B cell (primary cell): Measurements from ENCODE around the gene POFUT1. TPM values are rescaled to one million over a fixed set of nuclear protein-coding genes. Genes with fewer than 3 reads are reported as not detected.
"Not testable (repeated sequence)": the region's sequence is repeated elsewhere in the genome, so short reads cannot be mapped to it uniquely, and the experiment has no call there.

Source experiments
- ATAC-seq: fragments of 200-7000 bp; cut with Tn5 transposase; one replicate; pipeline ENCODE4 v1.10.0; 2021; ENCODE audit warnings: low read depth, mild to moderate bottlenecking, moderate number of reproducible peaks, moderate library complexity
- CTCF ChIA-PET: fragments of 350-600 bp; sonication (Branson Sonifier 250); formaldehyde crosslinking; loops from one replicate; lab custom pipeline; 2021; ENCODE audit warnings: antibody characterized with exemption, inconsistent platforms; lab: Charles Lee
- POLR2A ChIA-PET: fragments of 350-600 bp; sonication (Branson Sonifier 250); formaldehyde crosslinking; loops from one replicate; lab custom pipeline; 2021; ENCODE audit warnings: antibody characterized with exemption; lab: Charles Lee
- DNase-seq: peaks from one replicate; pipeline ENCODE4 v3.0.0; 2013
- H2AFZ ChIP-seq: 2 replicates; pipeline ENCODE4 v1.6.1; 2012; ENCODE audit warnings: mild to moderate bottlenecking, low read depth, low read length; ENCODE audit not compliant: insufficient read depth, poor library complexity, severe bottlenecking
- H3K27ac ChIP-seq, 2 donors: 1 replicate in 1 of 2; 2 replicates in 1 of 2; pipeline ENCODE4 v1.5.1; 2012 to 2013; ENCODE audit warnings: low read length in 2 of 2, mild to moderate bottlenecking in 2 of 2, moderate library complexity in 1 of 2
- H3K27me3 ChIP-seq, 4 experiments: fragments of 200-600 bp in 1 of 4; sonication (generic) in 1 of 4; replicated peaks in 1 of 4; 1 replicate in 2 of 4; 2 replicates in 2 of 4; pipeline versions ENCODE4 v1.6.1 to v1.7.0; 2013 to 2016; ENCODE audit warnings: low read length in 3 of 4, mild to moderate bottlenecking in 2 of 4, mixed read lengths in 1 of 4, moderate library complexity in 1 of 4; ENCODE audit not compliant: insufficient read depth in 4 of 4, control insufficient read depth in 3 of 4; ENCODE audit errors: control extremely low read depth in 1 of 4
- H3K36me3 ChIP-seq, 2 experiments: replicated peaks in 1 of 2; 1 replicate in 1 of 2; 2 replicates in 1 of 2; pipeline versions ENCODE4 v1.6.1 to v1.7.1; 2013; ENCODE audit warnings: low read length in 1 of 2; ENCODE audit not compliant: insufficient read depth in 2 of 2, control insufficient read depth in 1 of 2; ENCODE audit errors: control extremely low read depth in 1 of 2, extremely low read depth in 1 of 2
- H3K4me1 ChIP-seq, 2 donors: fragments of 200-600 bp in 1 of 2; sonication (generic) in 1 of 2; 1 replicate in 1 of 2; 2 replicates in 1 of 2; pipeline versions ENCODE4 v1.5.1 to v1.6.1; 2013 to 2017; ENCODE audit warnings: low read length in 2 of 2; ENCODE audit not compliant: control insufficient read depth in 2 of 2, insufficient read depth in 2 of 2
- H3K4me2 ChIP-seq: replicated peaks from 2 replicates; pipeline ENCODE3; 2012; ENCODE audit warnings: mild to moderate bottlenecking, low read depth, low read length; ENCODE audit not compliant: poor library complexity, severe bottlenecking
- H3K4me3 ChIP-seq, 5 experiments: fragments of 200-600 bp in 1 of 5; sonication (generic) in 1 of 5; 1 replicate in 3 of 5; 2 replicates in 2 of 5; pipeline versions ENCODE4 v1.5.1 to v1.7.0; 2011 to 2016; ENCODE audit warnings: low read length in 4 of 5, mild to moderate bottlenecking in 4 of 5, low read depth in 2 of 5, control low read depth in 1 of 5, moderate library complexity in 1 of 5; ENCODE audit not compliant: insufficient read depth in 1 of 5; ENCODE audit errors: control extremely low read depth in 1 of 5, extremely low read depth in 1 of 5
- H3K79me2 ChIP-seq: fragments of 200-600 bp; sonication (generic); one replicate; pipeline ENCODE4 v1.6.0; 2016; ENCODE audit warnings: low read length; ENCODE audit not compliant: control insufficient read depth, insufficient read depth
- H3K9ac ChIP-seq: fragments of 200-600 bp; sonication (generic); 2 replicates; pipeline ENCODE4 v1.6.1; 2017; ENCODE audit warnings: mild to moderate bottlenecking, low read length, moderate library complexity
- H3K9me3 ChIP-seq, 3 donors: one replicate each; pipeline versions ENCODE4 v1.6.1 to v1.7.1; 2013; ENCODE audit warnings: low read length in 2 of 3; ENCODE audit not compliant: control insufficient read depth in 2 of 3, insufficient read depth in 1 of 3; ENCODE audit errors: control extremely low read depth in 1 of 3
- H4K20me1 ChIP-seq: 2 replicates; pipeline ENCODE4 v1.6.0; 2012; ENCODE audit warnings: mild to moderate bottlenecking, low read length; ENCODE audit not compliant: insufficient read depth, control insufficient read depth, poor library complexity, severe bottlenecking
- H3K27ac Mint-ChIP-seq: one replicate; pipeline ENCODE4 v1.8.0; 2021; ENCODE audit warnings: mixed read lengths
- H3K27me3 Mint-ChIP-seq: one replicate; pipeline ENCODE4 v1.8.0; 2021; ENCODE audit warnings: mixed read lengths
- H3K4me1 Mint-ChIP-seq: one replicate; pipeline ENCODE4 v1.8.0; 2021; ENCODE audit warnings: mixed read lengths
- H3K4me3 Mint-ChIP-seq: one replicate; pipeline ENCODE4 v1.8.0; 2021; ENCODE audit warnings: mixed read lengths
- H3K9me3 Mint-ChIP-seq: one replicate; pipeline ENCODE4 v1.8.0; 2022; ENCODE audit warnings: mixed read lengths; ENCODE audit not compliant: insufficient read depth
- CTCF ChIP-seq: fragments of 200-600 bp; IDR thresholded peaks from one replicate; pipeline ENCODE4 v1.8.0; 2022; ENCODE audit warnings: antibody characterized with exemption, mild to moderate bottlenecking
- EZH2 ChIP-seq: IDR thresholded peaks from 2 replicates; pipeline ENCODE4 v1.6.1; 2012; ENCODE audit warnings: borderline replicate concordance, low read depth, mild to moderate bottlenecking, moderate library complexity, low read length; ENCODE audit not compliant: insufficient read depth, poor library complexity, severe bottlenecking
- WGBS: methylation state at CpG from one replicate; pipeline ENCODE4 v1.1.5; 2013; ENCODE audit warnings: missing lambda C conversion rate; ENCODE audit not compliant: insufficient coverage; 5-methylcytosine and 5-hydroxymethylcytosine counted together
- intact Hi-C: fragments of 100-400 bp; cut with micrococcal nuclease; formaldehyde crosslinking; loops from one replicate; pipeline ENCODE4 v1.10.0; 2022
- polyA plus RNA-seq: library from polyadenylated mRNA; depleted of rRNA; stranded (reverse); fragments of >200 nt; gene quantifications from 2 replicates; pipeline ENCODE4 v1.2.3, GENCODE V29; 2012
- total RNA-seq, 2 donors: library from RNA; stranded (reverse); fragments of 120-200 nt in 1 of 2; gene quantifications; 1 replicate in 1 of 2; 2 replicates in 1 of 2; pipeline versions ENCODE4 v1.2.3 to v1.2.4, GENCODE V29; 2013 to 2022

Gene POFUT1
- total and polyA plus RNA-seq, 2 donors (not counting 1 experiment from before 2014, with no cell fraction given) = 7.8 to 18.1 TPM

GRCh38 chr20:32244150-32244823, 36.6 kb downstream of the POFUT1 start:
- H3K4me3 Mint-ChIP-seq = no peak overlapping the region
- ATAC-seq (no peak), DNase-seq (no peak)
- no peak overlapping the region for H3K27ac ChIP-seq
- TF ChIP-seq CTCF = no peak
- no peaks in the 10 kb centered on the region for H3K79me2 ChIP-seq
- H3K9me3 Mint-ChIP-seq = no peaks in the 10 kb centered on the region
- H3K4me1 Mint-ChIP-seq = peaks cover 13% of the 10 kb centered on the region
- no peak overlapping the region for H3K4me2 ChIP-seq
- no peaks in the 10 kb centered on the region for H3K9me3 ChIP-seq
- no peaks in the 10 kb centered on the region for H3K27me3 Mint-ChIP-seq
- no peaks in the 10 kb centered on the region for H3K27me3 ChIP-seq
- 100% methylated on average over 1 of the region's 6 CpGs for WGBS
- H3K4me3 ChIP-seq = no peak overlapping the region
- no peak overlapping the region for H3K9ac ChIP-seq
- H3K4me1 ChIP-seq = peaks cover 7 to 8% of the 10 kb centered on the region in 2 donors
- H4K20me1 ChIP-seq = no peaks in the 10 kb centered on the region
- ChIA-PET CTCF (no interaction called here), POLR2A (no interaction called here)
- H3K36me3 ChIP-seq = no peaks in the 10 kb centered on the region
- no peak overlapping the region for H3K27ac Mint-ChIP-seq
- intact Hi-C loops = no loop called here
- no peak overlapping the region for H2AFZ ChIP-seq

- intact Hi-C loops = no loop called here
- no peaks in the 10 kb centered on the region for H3K79me2 ChIP-seq
- ChIA-PET POLR2A (no interaction called here), CTCF (no interaction called here)
- H3K4me3 ChIP-seq = no peak overlapping the region
- no peak overlapping the region for H3K4me3 Mint-ChIP-seq
- no peaks in the 10 kb centered on the region for H3K27me3 ChIP-seq
- peaks cover 11% of the 10 kb centered on the region for H3K4me1 Mint-ChIP-seq
- WGBS = 83% methylated on average over 1 of the region's 4 CpGs
- ATAC-seq (no peak), DNase-seq (no peak)
- H4K20me1 ChIP-seq = no peaks in the 10 kb centered on the region
- no peak overlapping the region for H2AFZ ChIP-seq
- H3K4me1 ChIP-seq = peaks cover 4 to 6% of the 10 kb centered on the region in 2 donors
- no peak overlapping the region for H3K9ac ChIP-seq
- no peak overlapping the region for H3K27ac ChIP-seq
- H3K27ac Mint-ChIP-seq = no peak overlapping the region
- no peak overlapping the region for H3K4me2 ChIP-seq
- TF ChIP-seq CTCF (no peak), EZH2 (no peak)
- no peaks in the 10 kb centered on the region for H3K9me3 ChIP-seq
- no peaks in the 10 kb centered on the region for H3K27me3 Mint-ChIP-seq
- no peaks in the 10 kb centered on the region for H3K36me3 ChIP-seq
- H3K9me3 Mint-ChIP-seq = no peaks in the 10 kb centered on the region
Measured at GRCh38 chr20:32244959-32245358, 37.3 kb downstream of the POFUT1 start.

- H3K27ac ChIP-seq, CTCF ChIA-PET, H3K9ac ChIP-seq, H3K79me2 ChIP-seq, H3K36me3 ChIP-seq, H3K4me3 Mint-ChIP-seq, H3K4me1 Mint-ChIP-seq, H2AFZ ChIP-seq, H3K4me1 ChIP-seq, intact Hi-C loops, H3K9me3 Mint-ChIP-seq, POLR2A ChIA-PET, H3K4me3 ChIP-seq, H3K27me3 Mint-ChIP-seq, H3K27me3 ChIP-seq, ATAC-seq, H4K20me1 ChIP-seq, DNase-seq, H3K9me3 ChIP-seq, H3K27ac Mint-ChIP-seq, H3K4me2 ChIP-seq: not testable (repeated sequence)
- 100% methylated on average over 2 of the region's 5 CpGs for WGBS
Measured at GRCh38 chr20:32246208-32246607, 38.5 kb downstream of the POFUT1 start.
